CD4-positive, alpha-beta T cell treated with Interleukin-15 for 1 hour (primary cell): ENCODE data around the gene CLSTN1.

Experiments
- DNase-seq: peaks from one replicate; pipeline ENCODE4 v3.0.0-alpha.2; 2020

Gene CLSTN1

DNA sequence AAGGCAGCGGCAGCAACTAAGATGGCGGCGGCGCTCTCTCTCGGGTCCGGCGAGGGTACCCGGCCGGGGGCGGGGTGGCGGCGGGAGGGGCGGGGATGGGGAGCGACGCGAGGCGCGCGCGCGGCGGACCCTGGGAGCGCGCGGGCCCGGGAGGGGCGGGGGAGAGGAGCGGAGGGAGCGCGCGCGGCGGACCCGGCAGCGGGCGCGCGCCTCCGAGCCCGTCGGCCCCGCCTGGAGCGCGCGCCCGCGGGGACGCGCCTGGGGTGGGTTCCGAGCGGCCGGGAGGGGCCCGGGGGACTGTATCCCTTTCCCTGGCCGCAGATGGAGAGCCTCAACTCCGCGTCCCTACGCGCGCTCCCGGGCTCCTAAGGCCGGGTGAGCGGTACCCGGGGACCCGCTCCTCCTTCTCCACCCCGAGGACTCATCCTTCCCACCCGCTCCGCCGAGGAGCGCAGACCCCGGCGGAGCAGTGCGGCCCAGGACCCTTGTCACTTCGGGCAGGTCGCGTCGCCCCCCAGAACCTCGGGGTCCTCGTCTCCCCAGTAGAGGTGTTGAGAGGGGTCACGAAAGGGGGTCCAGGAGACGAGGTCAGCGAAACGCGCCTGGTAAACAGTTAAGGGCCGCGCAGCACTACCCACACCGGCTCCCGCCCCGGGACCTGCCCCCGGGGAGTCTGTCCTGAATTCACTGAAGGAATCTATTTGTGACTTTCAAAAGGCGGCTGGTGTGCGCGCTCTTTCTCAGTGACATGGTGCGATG, at the start of gene CLSTN1:
CLSTN1 (minus strand) TSS at position 23 of the 759 bp plus-strand sequence. CDS start 232 bp downstream, outside the sequence.
- peak; percentile 89 for DNase-seq

DNA sequence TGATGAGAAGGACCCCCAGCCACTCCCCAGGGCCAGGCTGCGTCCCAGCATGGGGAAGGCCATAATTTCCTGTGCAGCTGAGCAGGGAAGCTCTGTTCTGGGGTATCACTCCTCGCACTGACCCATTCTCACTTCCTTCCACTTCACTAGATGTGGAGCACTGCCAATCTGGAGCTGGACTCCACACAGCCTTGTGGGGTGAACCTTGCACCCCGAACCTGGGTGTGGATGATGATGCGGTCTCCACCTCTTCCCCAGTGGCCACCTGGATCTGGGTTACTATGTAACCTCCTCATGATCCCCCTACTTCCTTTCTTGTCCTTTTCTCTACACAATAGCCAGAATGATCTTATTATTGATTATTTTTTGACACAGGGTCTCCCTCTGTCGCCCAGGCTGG, 49.6 kb upstream of the CLSTN1 start:
- no peak for DNase-seq

DNA sequence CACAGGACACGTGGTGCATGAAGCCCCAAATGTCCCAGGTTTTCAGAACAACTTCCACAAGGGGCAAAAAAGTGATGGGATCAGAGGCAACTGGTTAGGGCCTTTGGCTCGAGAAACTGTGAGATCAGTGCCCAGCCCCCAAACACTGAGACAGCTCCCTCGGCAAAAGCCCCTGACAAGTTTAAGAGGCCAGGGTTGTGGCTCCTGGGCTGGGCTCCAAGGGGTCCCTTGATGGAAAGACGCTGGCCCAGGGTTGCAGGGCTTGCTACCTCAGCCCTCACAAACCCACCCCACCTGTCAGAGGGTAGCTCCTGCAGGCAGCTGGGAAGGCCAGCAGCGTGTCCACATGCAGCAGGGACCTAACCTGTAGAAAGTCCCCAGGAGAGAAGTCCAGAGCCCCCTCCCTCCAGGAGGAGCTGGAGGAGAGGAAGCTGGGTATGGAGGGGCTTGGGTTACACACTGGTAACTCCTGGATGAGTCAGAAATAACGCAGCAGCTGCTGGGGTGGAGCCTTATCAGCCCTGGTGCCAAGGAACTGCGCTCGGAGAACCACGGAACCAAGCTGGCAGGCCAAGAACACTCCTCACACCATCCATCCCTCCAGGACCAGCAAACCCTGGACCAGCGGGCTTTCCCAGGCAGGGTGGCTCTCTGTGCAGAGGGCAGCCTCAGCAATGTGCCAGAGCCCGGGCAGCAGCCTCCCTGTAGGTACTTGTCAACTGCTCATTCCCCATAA, 48.8 kb upstream of the CLSTN1 start:
- DNase-seq: no peak

DNA sequence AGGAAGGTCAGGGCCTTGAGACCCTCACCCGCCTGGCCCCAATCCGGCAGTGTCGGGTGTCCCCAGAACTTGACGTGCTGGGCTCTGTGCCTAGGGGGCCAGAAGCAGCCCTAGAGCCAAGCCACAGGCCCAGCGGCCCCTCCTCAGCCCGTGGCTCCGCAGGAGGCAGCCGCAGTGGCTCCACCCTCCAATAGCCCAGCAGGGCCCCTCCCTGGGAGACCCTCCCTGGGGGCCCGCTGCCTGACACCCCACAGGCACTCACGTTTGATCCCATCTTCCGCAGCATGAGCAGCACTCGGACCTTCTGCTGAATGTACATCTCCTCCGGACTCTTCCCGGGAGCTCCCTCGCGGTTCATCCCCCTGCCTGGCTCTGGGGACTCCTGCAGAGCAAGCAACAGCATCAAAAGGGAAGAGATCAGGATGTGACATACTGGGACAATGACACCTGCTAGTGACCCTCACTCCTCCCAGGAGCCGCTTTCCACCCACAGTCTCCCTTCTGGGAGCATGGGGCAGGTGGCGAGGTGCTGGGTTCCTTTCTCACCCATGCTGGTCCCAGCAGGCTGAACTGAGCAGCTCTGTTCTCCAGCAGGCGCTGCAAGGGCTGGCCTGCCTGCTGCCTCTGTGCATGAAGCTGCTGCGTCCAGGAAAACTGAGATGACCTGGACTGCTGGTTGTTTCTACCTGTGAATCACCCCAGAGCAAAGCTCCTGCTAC, 48.1 kb upstream of the CLSTN1 start:
- no peak for DNase-seq

DNA sequence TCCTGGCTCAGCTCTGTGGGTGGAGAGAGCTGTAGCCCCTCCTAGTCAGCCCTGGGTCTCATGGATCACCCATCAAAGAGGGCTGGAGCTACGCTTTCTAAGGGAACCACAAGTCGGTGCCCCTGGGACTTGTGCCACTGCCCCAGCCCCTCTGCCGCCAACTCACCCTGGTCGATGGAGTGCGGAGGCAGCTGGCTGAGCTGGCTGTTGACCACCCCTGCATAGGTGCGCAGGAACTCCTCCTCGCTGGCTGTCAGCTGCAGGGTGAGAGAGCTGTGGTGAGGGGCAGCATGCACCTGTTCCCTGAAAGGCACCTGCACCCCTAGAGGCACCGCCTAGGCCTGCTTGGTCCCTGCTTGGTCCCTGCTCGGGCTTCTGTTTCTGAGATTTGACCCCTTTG, 47.3 kb upstream of the CLSTN1 start:
- no peak for DNase-seq

DNA sequence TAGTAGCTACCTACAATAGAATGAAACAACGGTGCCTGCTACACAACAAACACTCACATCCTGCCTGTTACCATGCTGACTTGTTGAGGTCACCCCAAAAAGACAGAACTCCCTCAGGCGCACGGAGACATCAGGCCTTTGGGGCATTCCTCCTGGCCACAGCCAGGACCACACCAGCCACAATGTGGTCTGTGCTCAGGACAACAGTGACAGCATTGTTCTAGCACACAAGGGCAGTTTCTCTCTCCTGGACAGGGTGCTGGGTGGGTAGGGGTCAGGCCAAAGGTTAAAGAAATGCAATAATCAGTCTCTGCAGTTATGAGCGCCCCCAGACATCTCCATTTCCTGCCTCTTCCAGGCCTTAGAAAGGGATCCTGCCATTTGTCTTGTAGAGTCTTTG, 46.8 kb upstream of the CLSTN1 start:
- no peak for DNase-seq

DNA sequence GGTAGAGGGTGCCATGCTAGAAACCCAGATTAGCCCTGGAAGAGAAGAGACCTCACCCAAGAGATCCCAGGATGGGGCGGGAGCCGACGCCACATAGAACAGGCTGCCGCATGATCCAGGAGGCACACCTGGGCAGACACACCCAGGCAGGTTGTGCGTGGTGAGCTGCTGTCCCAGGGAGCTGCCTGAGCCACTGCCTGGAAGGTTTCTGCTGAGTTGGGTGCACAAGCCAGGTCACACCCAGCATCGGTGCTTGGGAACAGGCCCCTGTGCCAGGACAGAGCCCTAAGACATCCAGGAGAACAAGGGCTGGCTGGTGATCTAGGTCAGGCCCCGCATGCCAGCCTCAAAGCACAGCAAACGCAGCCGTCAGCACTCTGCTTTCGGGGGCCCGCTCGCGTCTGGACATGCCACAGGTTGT, 46.1 kb upstream of the CLSTN1 start:
- no peak for DNase-seq

DNA sequence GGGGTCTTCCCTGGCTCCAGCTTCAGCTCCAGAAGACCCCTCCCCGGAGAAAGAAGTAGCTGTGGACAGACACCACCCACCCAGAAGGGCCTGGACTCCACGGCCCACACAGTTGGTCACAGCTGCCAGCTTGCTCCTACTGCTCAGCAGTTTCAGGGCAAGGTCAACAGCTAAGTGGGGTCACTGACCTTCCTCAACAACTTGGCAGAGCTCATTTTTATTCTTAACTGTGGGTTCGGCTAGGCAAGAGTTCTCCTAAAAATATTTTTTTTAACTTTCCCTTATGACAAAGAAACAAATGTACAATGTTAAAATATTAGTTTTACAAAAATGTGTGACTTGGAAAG, 44.5 kb upstream of the CLSTN1 start:
- DNase-seq: no peak

DNA sequence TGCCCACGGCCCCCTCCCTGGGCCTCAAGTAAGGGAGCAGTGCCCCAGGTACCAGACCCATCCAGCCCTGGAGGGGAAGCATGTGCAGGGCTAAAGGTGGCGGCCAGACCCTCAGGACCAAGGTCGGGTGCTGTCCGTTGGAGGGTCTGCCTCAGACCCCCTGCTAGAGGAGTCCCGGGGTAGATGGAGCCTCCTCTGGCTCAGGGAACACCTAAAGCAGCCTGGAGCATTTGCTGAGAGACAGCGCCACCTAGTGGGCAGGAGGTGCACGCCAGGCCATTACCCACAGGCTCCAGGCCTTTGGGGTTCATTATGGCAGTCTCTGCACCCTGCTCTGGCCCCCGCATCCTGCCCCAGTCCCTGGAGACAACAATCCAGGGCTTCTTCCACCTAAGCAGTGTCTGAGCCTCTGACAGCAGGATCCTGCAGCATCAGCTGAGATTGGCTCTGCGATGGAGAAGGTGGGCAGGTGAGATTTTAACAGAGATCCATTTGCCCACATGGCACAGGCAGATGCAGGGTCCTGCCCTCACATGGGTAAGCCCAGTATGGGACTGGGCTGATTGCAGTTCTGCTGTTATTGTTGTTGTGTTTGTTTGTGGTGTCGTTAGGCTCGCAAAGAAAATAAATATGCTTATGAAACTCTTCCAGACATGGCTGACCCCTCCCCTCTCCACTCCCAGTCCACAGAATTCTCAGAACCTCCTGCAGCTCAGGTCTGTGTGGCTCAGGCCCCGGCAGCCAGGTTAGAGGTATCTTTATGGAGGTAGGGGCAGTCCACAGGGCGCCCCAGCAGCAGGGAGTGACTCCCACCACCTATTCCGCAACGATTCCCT, 43.9 kb upstream of the CLSTN1 start:
- DNase-seq: peak; percentile 77

DNA sequence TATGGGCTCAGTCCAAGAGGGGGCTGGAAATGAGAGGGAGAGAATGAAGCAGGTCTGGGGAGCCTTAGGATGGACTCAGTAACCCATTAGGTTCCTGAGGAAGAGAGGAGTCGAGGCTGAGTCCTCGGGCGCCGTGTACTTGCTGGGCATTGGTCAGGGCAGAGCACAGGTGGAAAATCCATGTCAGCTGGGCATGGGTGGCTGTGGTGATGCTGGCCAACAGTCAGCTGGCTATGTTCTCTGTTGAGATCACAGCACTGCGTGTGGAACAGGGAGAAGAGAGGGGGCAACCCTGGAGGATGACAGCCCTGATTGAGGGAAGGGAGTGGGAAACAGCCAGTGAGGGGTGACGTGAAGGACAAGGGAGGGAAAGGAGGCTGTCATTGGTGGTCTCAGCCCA, 43.1 kb upstream of the CLSTN1 start:
- no peak for DNase-seq

DNA sequence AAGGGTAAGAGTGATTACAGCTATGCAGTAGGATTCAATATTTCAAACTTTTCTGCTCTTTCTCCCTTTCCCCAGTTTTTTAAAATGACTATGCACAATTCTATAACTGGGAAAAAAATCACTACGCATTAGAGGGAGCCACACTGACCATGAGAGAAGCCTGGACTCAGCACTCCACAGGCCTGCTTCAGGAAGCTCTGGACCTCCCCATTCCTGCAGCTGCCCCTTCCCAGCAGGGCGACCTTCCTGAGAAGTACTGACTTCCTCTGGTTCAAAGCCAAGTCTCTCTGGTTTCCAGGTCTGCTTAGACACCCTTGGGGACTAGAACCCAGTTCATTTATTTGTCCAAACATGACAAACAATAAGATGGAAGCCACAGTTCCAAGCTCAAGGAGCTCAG, 42.0 kb upstream of the CLSTN1 start:
- DNase-seq: no peak

DNA sequence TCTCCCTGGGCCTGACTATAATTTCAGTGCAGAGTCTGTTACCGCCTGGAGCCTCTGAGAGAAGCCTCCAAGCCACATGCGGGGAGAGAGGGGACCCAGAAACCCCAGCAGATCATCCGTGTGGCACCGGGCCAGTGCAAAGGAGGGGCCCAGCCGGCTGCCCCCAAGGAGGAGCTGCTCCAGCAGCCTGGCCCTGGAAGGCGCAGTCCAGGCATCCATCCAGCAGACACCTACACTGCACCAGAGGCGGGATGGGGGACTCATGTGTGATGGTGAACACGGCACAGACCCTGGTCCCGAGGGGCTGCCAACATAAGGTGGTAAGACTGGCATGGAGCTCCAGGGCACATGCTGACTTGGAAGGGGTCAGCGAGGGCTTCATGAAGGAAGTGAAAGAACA, 39.6 kb upstream of the CLSTN1 start:
- DNase-seq: no peak

DNA sequence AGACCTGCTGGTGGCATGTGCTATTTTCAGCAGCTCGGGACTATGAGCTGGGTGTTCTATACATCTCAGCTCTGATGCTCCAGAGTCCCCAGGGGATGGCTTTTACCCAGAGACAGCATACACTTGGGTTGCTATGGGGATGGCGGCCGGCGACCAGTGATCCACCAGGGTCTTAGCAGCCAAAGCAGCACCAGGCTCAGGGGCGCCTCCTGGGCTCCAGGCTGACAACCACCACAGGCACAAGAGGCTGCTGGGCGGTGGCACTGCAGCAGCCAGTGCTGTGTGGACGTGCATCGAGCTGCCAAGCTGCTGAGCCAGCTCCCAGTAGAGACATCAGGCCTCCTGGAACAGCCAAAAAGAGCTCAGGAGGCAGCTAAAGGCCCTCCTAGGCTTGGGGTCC, 37.6 kb upstream of the CLSTN1 start:
- no peak for DNase-seq

DNA sequence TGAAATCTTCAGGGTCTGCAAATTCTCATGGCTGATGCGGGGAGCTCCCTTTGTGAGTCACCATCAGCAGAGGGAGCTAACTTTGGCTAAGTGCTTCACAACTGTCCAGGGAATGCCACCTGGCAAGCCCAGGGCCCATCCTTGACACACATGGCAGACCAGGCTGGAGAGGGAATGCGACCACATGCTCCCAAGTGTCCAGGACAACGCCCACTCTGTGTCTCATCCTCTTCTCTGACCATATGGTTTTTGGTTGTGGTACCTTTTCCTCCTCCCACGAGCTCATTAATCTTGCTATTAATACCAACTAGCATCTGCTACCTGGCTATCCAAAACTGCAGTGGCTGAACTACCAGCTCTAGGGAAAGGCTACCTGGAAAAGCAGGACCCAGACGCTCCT, 37.1 kb upstream of the CLSTN1 start:
- no peak for DNase-seq

DNA sequence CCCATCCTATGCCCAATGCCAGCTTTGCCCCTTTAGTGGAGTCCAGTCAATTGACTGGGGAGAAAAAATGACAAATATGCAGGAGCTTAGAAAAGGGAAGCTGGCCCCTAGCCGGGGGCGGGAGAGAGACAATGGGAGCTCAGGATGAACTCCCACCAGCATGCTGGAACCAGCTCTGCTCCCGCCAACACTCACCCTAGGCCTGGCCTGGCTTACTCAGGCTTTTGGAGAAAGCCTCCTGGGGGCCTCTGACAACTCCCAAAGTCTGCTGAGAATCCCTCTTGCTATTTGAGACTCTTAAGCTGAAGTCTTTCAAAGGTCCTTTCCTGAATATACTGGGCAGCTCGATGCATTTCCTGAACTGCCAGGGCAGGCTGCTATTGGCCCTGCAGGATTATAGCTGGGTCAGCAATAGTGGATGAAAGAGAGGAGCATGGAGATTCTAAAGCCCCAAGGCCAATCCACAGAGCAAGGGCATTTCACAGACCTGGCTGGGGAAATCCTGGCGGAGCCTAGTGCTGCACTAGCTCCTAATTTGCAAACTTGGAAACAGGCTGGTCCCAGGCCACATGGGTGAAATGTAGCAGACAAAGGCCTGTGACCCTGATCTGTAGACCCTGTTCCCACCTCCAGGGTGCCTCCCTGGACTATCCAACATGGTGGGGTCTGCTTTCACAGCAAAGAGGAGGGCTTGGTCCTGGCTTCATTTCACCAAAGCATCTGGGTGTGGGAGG, 35.7 kb upstream of the CLSTN1 start:
- DNase-seq: no peak

DNA sequence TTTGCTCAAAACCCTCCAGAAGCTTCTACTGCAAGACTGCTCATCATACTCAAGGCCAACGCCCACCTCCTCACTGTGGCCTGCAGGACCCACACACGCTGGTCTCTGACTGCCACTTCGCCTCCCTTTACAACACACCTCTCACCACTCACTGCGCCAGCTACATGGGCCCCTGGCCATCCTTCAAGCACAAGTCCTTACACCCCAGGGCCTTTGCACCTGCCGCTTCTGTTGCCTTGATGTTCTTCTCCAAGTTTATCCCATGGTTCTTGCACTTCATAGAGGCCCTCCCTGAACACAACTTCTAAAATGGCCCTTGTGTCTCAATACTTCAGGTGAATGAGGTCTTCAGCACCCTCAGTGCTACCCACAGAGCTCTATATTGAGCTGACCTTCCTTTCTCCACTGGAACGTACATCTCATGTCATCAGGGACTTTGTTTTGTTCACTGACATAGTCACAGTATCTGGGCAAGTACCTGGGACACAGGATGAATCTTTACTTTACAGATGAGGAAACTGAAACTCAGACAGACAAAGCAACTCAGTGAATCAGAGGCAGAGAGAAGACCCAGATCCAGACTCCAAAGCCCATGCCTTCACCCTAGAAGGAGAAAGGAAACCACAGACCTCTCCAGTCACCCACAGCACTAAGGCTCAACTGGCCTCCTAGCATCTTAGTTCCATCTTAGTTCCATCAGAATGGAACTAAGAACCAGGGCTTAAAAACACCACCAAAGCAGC, 34.7 kb upstream of the CLSTN1 start:
- no peak for DNase-seq

DNA sequence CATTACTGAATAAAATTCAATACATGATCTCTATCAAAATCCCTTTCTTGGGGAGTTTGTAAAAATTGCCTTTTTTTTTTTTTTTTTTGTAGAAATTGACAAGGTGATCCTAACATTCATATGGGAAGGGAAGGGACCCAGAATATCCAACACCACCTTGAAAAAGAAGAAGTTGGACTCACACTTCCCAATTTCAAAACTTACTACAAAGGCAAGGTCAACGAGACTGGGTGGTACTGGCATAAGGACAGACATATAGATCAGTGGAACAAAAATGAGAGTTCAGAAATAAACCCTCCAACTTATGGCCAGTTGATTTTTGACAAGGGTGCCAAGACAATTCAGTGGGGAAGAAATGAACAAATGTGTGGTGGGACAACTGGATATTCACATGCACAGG, 31.4 kb upstream of the CLSTN1 start:
- DNase-seq: no peak

DNA sequence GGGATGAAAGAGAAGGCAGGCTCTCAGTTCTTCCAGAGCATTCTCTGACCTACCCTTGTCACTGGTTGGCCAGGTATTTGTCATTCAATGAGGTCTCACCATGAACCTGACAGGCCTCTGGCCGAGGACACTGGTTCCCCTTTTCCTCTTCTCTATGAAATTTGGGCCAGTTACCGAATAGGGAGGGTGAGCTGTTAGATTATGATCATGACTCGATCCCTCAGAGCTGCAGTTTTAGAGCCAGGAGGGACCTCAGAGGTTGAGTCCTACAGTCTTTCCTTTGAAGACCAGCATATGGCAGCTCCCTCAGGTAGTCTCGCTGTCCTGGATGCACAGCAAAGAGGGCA, 29.5 kb upstream of the CLSTN1 start:
- DNase-seq: no peak

DNA sequence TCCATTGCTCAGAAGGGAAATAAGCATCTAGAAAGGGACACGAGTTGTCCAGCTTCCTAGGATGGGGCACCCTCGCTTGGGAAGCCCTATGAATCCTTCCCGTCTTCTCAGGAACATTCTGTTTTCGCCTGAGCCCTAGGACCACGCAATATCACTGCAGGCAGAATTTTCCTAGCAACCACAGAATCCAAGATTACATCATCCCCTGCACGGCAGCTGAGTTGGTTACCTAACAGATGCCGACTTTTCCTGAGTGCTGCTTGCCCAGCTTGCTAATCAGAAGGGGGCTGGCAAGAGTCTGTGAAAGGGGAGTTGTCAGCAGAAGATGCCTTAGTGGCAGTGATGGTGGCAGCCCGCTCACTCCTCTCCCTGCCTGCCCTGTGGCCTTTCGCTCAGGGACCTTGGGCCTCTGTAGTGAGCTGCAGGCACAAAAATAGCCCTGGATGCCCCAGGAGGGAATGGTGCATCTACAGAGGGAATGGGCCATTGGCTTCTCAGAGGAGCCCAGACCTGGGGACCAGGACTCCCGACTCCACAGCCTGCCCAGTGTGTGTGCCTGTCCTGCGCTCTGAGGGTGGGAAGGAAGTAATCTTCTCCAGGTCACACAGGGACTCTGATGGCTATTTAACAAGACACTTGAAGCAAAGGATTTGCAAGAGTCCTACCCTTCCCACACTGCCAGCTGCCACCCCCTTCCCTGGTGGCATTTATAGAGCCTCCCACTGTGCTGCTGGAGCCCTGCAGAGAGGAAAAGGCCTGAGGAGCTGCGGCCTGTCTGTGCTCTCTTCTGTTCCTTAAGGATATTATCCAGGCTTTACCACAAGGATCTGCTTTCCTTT, 28.9 kb upstream of the CLSTN1 start:
- DNase-seq: no peak

DNA sequence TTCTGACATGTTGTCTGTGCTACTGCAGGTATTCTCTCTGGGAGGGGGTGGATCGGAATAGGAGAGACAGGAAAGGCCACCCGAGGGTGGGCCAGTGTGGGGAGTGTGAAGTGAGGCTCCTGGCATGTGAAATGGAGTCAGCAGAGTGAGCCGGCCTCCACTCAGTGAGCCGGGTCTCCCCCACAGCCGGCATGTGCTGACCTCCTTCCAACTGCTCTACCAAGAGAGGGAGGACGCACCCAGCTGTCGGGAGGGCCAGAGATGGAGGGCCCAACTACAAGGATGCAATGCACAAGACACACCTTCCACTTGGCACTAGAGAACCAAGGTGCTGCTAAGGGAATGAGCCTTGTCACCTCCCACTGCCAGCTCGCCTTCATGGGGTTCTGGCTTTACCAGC, 28.2 kb upstream of the CLSTN1 start:
- no peak for DNase-seq
